ENCODE data around the gene TMEM43. TPM values are rescaled to one million over a fixed set of nuclear protein-coding genes. Genes with fewer than 3 reads are reported as not detected.

Gene TMEM43
- total and polyA plus RNA-seq, 2 of the 13 experiments (the other 11 are each of a cell fraction or from before 2014, with no cell fraction given) = 48.9 to 50.5 TPM

GRCh38 chr3:14093831-14094230 lies 31.0 kb upstream of the TMEM43 start:
- no peaks in the 10 kb centered on the region for H4K20me1 ChIP-seq (ENCODE audit: insufficient read depth, low read length)
- in situ Hi-C loops (cut with HindIII; ENCODE audit: extremely low pct_ligation_motif_present, low pct_unique_long_range_greater_than_20kb) (no loop called here), intact Hi-C loops (cut with micrococcal nuclease; ENCODE audit: unreplicated experiment) (no loop called here)
- peaks cover 1% of the 10 kb centered on the region; the same call in 1 of the 2 replicates for H3K9me3 ChIP-seq (ENCODE audit: low read length)
- H3K4me1 ChIP-seq (ENCODE audit: insufficient read depth, low read length) = peaks cover 10% of the 10 kb centered on the region
- no peaks in the 10 kb centered on the region for H3K36me3 ChIP-seq (replicated peaks in 1 of 2; ENCODE audit: control insufficient read depth in 1 of 2, insufficient read depth in 2 of 2, low read length in 2 of 2)
- ChIA-PET CTCF (ENCODE audit: low intra/inter-chr PET ratio, low total read pairs) (no interaction called here), POLR2A (no interaction called here)
- peaks cover 0 to 10% of the 10 kb centered on the region in 2 experiments; a peak in 2 of 5 replicates for H3K27me3 ChIP-seq (ENCODE audit: control insufficient read depth in 1 of 2, insufficient read depth in 2 of 2, low read length in 2 of 2)
- H3K27ac ChIP-seq (ENCODE audit: extremely low read length, insufficient read depth, low read length) = no peak overlapping the region
- H3K4me3 ChIP-seq (replicated peaks in 1 of 3; ENCODE audit: insufficient read depth in 1 of 3, low read depth in 2 of 3, low read length in 3 of 3) = no peak overlapping the region
- no peak for ATAC-seq
- H3K79me2 ChIP-seq (ENCODE audit: insufficient read depth, low read length) = no peaks in the 10 kb centered on the region
- DNase-seq (ENCODE audit: low spot score) = no peak
- no peak for FAIRE-seq
- no TSS peak for BruUV-seq (replicated peaks)
- H3K9ac ChIP-seq (ENCODE audit: insufficient read depth, low read depth, low read length) = no peak overlapping the region
- TF ChIP-seq ZNF512 (CRISPR knock-in tag; IDR thresholded peaks at IDR 0.05) = no peak
- TF ChIP-seq MEIS1 (CRISPR knock-in tag; IDR thresholded peaks at IDR 0.05; ENCODE audit: borderline replicate concordance) = no peak
- no peak for TF ChIP-seq ZNF18 (CRISPR knock-in tag; IDR thresholded peaks at IDR 0.05; ENCODE audit: insufficient replicate concordance)
- no peak for TF ChIP-seq ZFP37 (CRISPR knock-in tag; IDR thresholded peaks at IDR 0.05; ENCODE audit: borderline replicate concordance)
- no peak for TF ChIP-seq SETDB1 (CRISPR knock-in tag; IDR thresholded peaks at IDR 0.05; ENCODE audit: borderline replicate concordance)
- no peak overlapping the region for H2AFZ ChIP-seq (ENCODE audit: low read length)
- no peak overlapping the region for H3K4me2 ChIP-seq (ENCODE audit: low read depth, low read length)
